ENCODE data around the gene SAMD5. TPM values are rescaled to one million over a fixed set of nuclear protein-coding genes. Genes with fewer than 3 reads are reported as not detected.
A peak's percentile ranks its signal among the peaks of the same experiment; 100 is the strongest.

The SAMD5 gene
- total RNA-seq, 6 donors from 2014 or later = 4.1 to 10.8 (median 5.6) TPM

DNA sequence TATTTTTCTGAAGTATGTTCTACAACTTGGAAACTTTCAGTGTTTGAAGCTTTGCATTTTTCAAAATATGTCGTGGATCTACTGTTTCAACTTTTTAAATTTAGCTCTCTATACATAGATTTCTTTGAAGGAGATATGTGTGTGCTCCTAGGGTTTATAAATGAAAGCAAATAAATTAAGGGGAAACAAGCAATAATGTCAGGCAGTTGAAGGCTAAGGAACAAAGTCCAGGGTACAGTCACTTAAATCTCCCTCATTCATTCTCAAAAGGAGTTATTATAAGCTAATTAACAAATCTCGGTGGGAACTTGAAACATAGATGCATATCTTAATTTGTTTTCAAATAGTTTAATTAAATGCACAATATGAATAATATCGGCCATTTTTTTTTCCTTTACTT lies 79.4 kb downstream of the SAMD5 start:
- no peaks in the 10 kb centered on the region for H3K27me3 ChIP-seq
- no peaks in the 10 kb centered on the region for H3K9me3 ChIP-seq
- no peak overlapping the region for H3K4me3 ChIP-seq
- TF ChIP-seq POLR2AphosphoS5 (IDR thresholded peaks at IDR 0.05) = no peak
- no peak for TF ChIP-seq POLR2A (IDR thresholded peaks at IDR 0.05)
- TF ChIP-seq, protein P1, sequence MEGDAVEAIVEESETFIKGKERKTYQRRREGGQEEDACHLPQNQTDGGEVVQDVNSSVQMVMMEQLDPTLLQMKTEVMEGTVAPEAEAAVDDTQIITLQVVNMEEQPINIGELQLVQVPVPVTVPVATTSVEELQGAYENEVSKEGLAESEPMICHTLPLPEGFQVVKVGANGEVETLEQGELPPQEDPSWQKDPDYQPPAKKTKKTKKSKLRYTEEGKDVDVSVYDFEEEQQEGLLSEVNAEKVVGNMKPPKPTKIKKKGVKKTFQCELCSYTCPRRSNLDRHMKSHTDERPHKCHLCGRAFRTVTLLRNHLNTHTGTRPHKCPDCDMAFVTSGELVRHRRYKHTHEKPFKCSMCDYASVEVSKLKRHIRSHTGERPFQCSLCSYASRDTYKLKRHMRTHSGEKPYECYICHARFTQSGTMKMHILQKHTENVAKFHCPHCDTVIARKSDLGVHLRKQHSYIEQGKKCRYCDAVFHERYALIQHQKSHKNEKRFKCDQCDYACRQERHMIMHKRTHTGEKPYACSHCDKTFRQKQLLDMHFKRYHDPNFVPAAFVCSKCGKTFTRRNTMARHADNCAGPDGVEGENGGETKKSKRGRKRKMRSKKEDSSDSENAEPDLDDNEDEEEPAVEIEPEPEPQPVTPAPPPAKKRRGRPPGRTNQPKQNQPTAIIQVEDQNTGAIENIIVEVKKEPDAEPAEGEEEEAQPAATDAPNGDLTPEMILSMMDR (IDR thresholded peaks at IDR 0.05) = no peak
- no peak for TF ChIP-seq EP300 (IDR thresholded peaks at IDR 0.05)
- ATAC-seq (ENCODE audit: low FRiP score in 2 of 2) (no peak), DNase-seq (no peak)
- H3K27ac ChIP-seq = no peak overlapping the region
- 83 to 85% methylated on average over 3 of the region's 3 CpGs for WGBS, 2 donors
- no peaks in the 10 kb centered on the region for H3K36me3 ChIP-seq
- H3K4me1 ChIP-seq = no peaks in the 10 kb centered on the region

DNA sequence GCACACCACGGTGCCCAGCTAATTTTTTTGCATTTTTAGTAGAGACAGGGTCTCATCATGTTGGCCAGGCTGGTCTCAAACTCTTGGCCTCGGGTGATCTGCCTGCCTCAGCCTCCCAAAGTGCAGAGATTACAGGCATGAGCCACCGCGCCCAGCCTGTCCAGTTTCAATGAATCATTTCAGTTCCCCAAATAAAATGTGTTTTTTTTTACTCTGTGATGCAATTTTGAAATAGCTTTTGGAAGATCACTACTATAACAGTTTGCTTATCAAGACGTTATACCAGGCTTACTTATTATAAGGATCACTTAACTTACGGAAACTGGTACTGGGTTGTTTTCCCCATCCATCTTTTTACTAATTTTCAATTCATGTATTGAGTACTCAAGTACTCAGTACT lies 80.0 kb downstream of the SAMD5 start:
- no peaks in the 10 kb centered on the region for H3K27me3 ChIP-seq
- TF ChIP-seq, protein P1 (IDR thresholded peaks at IDR 0.05) = no peak
- no peak for DNase-seq
- 83 to 87% methylated on average over 6 of the region's 6 CpGs for WGBS, 2 donors
- no peak overlapping the region for H3K4me3 ChIP-seq
- no peak for ATAC-seq (ENCODE audit: low FRiP score in 2 of 2)
- no peak overlapping the region for H3K27ac ChIP-seq
- H3K4me1 ChIP-seq = no peaks in the 10 kb centered on the region
- H3K36me3 ChIP-seq = no peaks in the 10 kb centered on the region
- no peaks in the 10 kb centered on the region for H3K9me3 ChIP-seq

DNA sequence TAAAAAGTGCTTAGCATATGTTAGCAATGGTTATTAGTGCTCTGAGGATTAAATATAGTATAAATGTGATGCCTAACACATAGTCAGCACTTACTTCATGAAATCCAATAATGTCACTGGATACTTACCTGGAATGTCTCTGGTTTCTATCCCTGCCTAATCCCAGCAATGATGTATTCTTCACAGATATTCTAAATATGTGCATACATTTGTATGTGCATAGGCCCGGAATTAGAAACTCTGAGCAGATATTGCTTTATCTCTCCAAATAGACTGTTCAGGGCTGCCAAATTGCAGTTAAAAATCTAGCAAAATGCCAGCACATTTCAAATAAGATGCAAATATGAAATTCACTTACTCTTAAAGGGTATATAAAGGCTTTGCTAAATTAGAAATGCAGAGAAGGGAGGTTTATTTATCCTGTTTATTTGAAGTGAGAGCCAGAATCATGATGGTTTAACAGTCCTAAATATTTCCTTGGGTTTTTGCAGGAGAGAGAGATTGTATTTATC lies 81.3 kb downstream of the SAMD5 start:
- Histone ChIP-seq H3K27me3 (no peaks in the 10 kb centered on the region), H3K9me3 (no peaks in the 10 kb centered on the region), H3K27ac (no peak overlapping the region), H3K36me3 (no peaks in the 10 kb centered on the region), H3K4me1 (no peaks in the 10 kb centered on the region), H3K4me3 (no peak overlapping the region)
- DNase-seq = no peak
- no peak for ATAC-seq (ENCODE audit: low FRiP score in 2 of 2)
- 59 to 84% methylated on average over 1 of the region's 1 CpG for WGBS, 2 donors
- TF ChIP-seq POLR2A (IDR thresholded peaks at IDR 0.05) = no peak
- TF ChIP-seq EP300 (IDR thresholded peaks at IDR 0.05) = no peak
- TF ChIP-seq, protein P1 (IDR thresholded peaks at IDR 0.05) = no peak
- no peak for TF ChIP-seq POLR2AphosphoS5 (IDR thresholded peaks at IDR 0.05)

DNA sequence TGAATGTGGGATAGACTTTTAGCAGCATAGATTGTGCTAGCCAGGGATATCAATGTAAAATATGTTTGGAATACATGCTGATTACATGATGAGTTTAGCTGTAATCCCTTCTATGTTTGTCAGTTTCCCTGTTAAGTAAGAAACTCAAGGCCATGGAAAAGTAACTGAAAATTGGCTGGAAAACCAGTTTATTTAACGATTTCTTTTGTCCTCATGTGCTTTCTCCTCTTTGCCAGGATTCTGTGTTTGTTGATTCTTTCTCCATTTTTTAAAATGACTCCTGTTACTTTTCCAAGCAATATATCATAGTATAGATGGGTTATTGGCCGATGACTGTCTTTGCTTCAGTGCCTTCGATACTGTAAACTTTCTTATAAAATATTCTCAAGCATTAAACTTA lies 87.5 kb downstream of the SAMD5 start:
- H3K36me3 ChIP-seq = no peaks in the 10 kb centered on the region
- no peak overlapping the region for H3K27ac ChIP-seq
- no peaks in the 10 kb centered on the region for H3K9me3 ChIP-seq
- no peak for TF ChIP-seq POLR2A (IDR thresholded peaks at IDR 0.05)
- no peak for TF ChIP-seq POLR2AphosphoS5 (IDR thresholded peaks at IDR 0.05)
- no peak for TF ChIP-seq EP300 (IDR thresholded peaks at IDR 0.05)
- TF ChIP-seq, protein P1 (IDR thresholded peaks at IDR 0.05) = no peak
- no peaks in the 10 kb centered on the region for H3K4me1 ChIP-seq
- no peaks in the 10 kb centered on the region for H3K27me3 ChIP-seq
- DNase-seq (no peak), ATAC-seq (ENCODE audit: low FRiP score in 2 of 2) (no peak)
- H3K4me3 ChIP-seq = no peak overlapping the region
- 72% methylated on average over 3 of the region's 3 CpGs for WGBS, 2 donors

DNA sequence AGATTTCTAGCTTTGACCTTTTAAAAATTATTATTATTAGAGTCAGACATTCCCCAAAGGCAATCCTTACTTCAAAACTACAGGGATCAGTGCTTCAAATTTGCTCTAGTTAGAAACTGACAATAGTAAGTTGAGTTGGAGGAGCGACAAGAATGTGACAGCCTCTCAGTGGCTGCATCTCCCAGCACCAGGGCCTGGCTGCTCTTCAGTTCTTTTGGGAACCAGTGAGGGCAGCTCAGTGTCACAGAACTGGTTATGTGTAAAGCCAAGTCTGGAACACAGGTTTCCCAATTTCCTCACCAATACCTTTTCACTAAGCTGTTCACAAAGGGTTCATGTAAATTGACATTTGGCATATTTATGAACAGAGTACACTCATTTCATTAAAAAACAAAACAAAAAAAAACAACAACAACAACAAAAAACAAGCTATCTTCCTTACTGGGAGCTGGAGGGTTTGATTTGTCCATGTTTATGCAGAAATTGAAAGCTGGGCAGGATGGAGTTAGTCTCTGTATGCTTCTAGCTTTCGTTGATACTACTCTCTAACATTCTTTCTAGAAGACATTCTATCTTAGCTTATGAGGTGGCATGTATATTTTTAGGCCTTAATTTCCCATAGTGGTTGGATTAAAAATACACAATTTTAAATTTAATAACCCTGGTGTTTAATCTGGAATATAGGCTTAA lies 95.0 kb downstream of the SAMD5 start:
- Histone ChIP-seq H3K36me3 (no peaks in the 10 kb centered on the region), H3K27me3 (no peaks in the 10 kb centered on the region), H3K9me3 (no peaks in the 10 kb centered on the region), H3K27ac (peak overlapping the region in 1 of 4 donors; percentile 13), H3K4me1 (no peaks in the 10 kb centered on the region), H3K4me3 (no peak overlapping the region)
- WGBS, 2 donors = 80 to 82% methylated on average over 2 of the region's 2 CpGs
- DNase-seq (no peak), ATAC-seq (ENCODE audit: low FRiP score in 2 of 2) (peak in 1 of 2 donors; percentile 43)
- TF ChIP-seq POLR2AphosphoS5 (IDR thresholded peaks at IDR 0.05) = no peak
